H7 (cell line): ENCODE results near the gene CCDC57. TPM values are rescaled to one million over a fixed set of nuclear protein-coding genes. Genes with fewer than 3 reads are reported as not detected.

Experiments
- DNase-seq: peaks from one replicate; pipeline ENCODE4 v3.0.0; 2012
- H3K27me3 ChIP-seq: 2 replicates; pipeline ENCODE4 v1.6.0; 2011; ENCODE audit warnings: mild to moderate bottlenecking, low read length; ENCODE audit not compliant: control insufficient read depth, insufficient read depth
- H3K36me3 ChIP-seq: replicated peaks from 2 replicates; pipeline ENCODE4 v1.5.1; 2011; ENCODE audit warnings: low read length; ENCODE audit not compliant: control insufficient read depth, insufficient read depth
- H3K4me3 ChIP-seq: 2 replicates; pipeline ENCODE4 v1.5.1; 2011; ENCODE audit warnings: low read depth, mild to moderate bottlenecking, control low read depth, low read length, moderate library complexity; ENCODE audit not compliant: insufficient read depth
- total RNA-seq: library from RNA; depleted of rRNA; stranded (reverse); fragments of >200 nt; shearing (Covaris generic); gene quantifications from 2 replicates; pipeline ENCODE4 v1.2.3, GENCODE V29; 2014

Gene CCDC57
- total RNA-seq, 1 experiment from 2014 or later = 3.7 TPM

DNA sequence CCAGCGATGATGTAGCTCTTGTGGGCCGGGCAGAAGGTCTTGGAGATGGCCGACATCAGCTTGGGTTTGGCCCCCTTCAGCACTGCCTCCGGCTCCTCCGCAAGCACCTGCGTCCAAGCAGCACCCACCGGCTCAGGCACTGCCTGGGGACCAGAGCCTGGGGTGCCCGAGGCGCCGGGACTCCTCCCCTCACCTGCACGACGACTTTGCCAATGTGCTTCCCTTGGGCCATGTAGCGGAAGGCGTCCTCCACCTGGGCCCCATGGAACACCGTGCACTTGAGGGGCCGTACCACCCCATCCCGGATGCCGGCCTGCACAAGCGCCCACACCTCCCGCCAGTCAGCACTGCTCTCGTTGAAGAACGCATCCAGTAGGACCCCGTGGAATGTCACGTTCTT, 129.6 kb downstream of the CCDC57 start:
- Histone ChIP-seq H3K4me3 (no peak overlapping the region), H3K27me3 (no peaks in the 10 kb centered on the region), H3K36me3 (peaks cover 38% of the 10 kb centered on the region)
- DNase-seq = no peak

DNA sequence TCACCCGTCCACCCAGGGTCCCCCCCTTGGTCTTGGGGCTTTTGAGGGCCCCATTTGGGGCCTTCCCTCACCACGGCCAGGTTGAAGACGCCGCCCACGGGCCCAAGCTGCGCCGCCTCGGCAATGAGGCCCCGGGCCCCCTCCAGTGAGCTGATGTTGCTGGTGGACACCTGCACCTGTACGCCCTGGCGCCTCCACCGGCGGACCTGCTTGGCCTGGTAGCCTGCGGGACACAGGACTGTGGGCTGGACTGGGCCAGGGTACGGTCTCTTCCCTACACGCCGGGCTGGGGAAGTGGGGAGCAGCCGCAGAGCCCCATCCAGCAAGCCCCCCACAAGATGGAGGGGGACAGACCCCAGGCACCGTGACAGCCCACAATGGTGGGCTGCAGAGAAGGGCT, 130.2 kb downstream of the CCDC57 start:
- Histone ChIP-seq H3K4me3 (no peak overlapping the region), H3K36me3 (peaks cover 37% of the 10 kb centered on the region), H3K27me3 (no peaks in the 10 kb centered on the region)
- no peak for DNase-seq

DNA sequence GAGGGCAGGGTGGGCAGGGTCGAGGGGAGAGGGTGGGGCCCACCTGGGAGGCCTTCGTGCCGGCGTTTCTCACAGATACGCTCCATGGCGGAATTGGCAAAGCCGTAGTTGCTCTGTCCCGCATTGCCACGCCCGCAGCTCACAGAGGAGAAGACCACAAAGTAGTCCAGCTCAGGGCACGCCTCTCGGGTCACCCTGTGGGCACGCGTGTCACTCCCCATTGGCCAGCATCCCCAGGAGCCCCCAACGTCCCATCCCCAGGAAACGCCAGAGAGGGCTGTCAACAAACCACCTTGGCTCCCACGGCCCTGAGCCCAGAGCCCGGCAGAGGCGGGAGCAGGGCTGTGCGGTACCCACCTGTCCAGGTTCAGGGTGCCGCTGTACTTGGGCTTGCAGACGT, 130.7 kb downstream of the CCDC57 start:
- Histone ChIP-seq H3K36me3 (peaks cover 34% of the 10 kb centered on the region), H3K27me3 (no peaks in the 10 kb centered on the region), H3K4me3 (no peak overlapping the region)
- no peak for DNase-seq

DNA sequence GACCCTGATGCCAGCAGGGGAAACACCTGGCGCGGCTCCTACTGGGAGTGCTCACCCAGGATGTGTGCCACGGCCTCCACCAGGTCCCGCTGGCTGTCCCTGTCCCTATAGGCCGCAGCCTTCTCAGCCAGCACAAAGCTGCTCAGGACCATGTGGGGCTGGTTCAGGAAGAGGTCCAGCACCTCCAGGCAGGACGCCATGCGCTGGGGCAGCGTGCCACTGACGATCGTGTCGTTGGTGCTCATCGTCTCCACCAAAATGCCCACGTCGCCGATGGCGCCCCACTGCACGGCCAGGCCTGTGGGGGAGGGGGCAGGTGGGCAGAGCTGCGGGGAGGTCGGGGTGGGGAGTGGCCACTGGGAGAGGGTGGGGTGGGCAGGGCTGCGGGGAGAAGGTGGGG, 131.1 kb downstream of the CCDC57 start:
- Histone ChIP-seq H3K4me3 (no peak overlapping the region), H3K27me3 (no peaks in the 10 kb centered on the region), H3K36me3 (peaks cover 30% of the 10 kb centered on the region)
- DNase-seq = no peak

DNA sequence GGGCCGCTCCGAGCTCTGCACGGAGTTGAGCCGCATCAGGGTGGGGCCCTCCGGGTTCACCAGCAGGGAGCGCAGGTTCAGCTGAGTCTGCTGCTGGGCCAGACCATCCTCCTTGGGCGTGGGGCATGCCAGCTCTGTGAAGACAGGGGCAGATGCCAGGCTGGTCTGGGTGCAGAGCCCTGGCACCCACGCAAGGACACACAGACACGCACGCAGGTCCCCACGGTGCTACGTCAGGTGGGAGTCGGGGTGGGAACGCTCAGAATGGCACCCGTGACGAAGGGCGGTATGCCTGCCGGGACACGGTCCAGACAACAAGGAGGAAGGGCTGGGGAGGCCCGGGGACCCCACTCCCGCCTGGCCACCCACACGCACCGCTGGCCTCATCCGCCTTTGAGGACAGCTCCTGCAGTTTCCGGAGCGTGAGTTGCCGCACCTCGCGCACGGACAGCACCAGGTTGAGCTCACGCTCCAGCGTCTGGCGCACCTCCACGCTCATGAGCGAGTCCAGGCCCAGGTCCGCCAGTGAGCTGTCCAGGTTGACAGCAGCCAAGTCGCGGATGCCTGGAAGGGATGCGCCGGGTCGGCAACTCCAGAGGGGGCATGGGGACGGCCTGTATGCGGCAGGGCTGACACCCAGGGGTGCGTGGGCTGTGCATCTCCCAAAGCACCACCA, 131.7 kb downstream of the CCDC57 start:
- no peaks in the 10 kb centered on the region for H3K27me3 ChIP-seq
- peaks cover 28% of the 10 kb centered on the region for H3K36me3 ChIP-seq
- no peak for DNase-seq
- no peak overlapping the region for H3K4me3 ChIP-seq

DNA sequence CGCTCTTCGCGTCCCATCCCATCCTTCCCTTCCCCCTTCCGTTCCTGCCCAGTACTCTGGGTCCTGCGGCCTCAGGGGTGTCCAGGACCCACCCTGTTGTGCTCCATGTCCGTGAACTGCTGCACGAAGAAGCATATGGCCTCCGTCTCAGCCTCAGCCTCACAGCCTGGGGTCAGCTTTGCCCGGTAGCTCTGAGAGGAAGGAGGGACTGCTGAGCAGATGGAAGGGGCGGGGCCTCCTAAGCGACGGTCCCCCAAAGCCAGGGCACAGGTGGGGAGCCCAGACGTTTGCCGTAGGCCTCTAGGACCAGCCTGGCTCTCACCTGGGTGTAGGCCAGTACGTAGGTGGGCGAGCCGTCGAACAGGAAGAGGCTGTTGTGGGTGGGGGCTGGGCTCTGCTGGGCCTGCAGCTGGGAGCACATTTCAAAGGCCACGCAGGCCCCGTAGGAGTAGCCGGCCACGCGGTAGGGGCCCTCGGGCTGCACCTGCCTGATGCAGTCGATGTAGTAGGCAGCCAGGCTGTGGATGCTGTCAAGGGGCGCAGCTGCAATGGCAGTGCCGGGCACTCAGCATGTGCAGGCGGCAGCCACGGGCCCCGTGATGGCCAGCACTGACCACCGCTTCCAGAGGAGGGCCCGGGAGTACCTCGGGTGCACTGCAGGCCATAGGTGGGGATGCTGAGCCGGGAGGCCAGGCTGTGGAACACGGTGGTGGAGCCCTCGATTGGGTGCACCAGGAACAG, 132.4 kb downstream of the CCDC57 start:
- H3K27me3 ChIP-seq = no peaks in the 10 kb centered on the region
- DNase-seq = no peak
- H3K36me3 ChIP-seq = peaks cover 26% of the 10 kb centered on the region

DNA sequence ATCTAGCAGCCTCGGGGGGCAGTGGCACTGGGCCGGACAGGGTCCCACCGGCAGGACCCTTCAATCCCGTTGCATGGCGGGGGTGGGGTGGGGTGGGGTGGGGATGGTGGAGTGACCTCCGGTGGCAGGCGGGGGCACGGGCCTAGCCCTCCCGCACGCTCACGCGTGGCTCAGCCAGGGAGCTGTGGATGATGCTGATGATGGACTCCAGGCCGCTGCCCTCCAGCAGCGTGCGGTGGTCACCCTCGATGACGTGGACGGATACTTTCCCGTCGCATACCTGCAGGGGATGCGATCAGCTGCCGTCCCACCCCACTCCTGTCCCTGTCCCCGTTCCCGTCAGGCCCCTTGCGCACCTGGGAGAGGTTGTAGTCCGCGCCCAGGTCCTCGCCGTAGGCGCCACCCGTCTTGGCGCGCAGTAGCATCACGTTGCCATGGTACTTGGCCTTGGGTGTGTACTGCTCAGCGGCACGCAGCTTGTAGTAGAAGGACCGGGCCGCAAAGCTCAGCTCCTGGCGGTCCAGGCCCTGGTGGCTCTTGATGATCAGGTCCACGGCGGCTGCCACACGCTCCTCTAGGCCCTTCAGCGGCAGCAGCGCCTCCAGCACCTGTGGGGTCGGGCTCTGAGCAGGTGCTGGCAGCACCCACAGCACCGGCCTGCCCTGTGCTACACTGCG, 133.5 kb downstream of the CCDC57 start:
- Histone ChIP-seq H3K36me3 (peaks cover 22% of the 10 kb centered on the region), H3K27me3 (no peaks in the 10 kb centered on the region), H3K4me3 (no peak overlapping the region)
- no peak for DNase-seq

More for the DNA sequence above, 132.4 kb downstream of the CCDC57 start:
- H3K4me3 ChIP-seq = no peak overlapping the region

DNA sequence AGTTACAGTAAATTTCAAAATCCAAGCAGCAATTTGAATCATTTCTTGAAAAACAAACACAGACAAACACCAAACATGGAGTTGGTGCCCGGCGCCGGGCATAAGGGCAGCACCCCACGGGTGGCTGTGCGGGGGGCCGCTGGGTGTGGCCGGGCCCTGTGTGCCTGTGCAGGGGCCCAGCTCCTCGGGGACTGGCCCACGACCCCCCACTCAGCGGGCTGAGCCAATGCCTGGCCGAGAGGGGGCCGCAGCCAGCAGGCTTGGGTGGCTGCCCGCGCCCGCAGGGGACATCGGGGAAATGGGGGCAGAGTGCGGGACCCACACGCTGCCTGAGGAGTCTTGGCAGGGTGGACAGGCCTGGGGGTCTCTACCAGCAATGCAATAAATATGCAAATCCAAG, 134.2 kb downstream of the CCDC57 start:
- no peak overlapping the region for H3K4me3 ChIP-seq
- no peak for DNase-seq
- no peaks in the 10 kb centered on the region for H3K27me3 ChIP-seq
- peaks cover 20% of the 10 kb centered on the region for H3K36me3 ChIP-seq

DNA sequence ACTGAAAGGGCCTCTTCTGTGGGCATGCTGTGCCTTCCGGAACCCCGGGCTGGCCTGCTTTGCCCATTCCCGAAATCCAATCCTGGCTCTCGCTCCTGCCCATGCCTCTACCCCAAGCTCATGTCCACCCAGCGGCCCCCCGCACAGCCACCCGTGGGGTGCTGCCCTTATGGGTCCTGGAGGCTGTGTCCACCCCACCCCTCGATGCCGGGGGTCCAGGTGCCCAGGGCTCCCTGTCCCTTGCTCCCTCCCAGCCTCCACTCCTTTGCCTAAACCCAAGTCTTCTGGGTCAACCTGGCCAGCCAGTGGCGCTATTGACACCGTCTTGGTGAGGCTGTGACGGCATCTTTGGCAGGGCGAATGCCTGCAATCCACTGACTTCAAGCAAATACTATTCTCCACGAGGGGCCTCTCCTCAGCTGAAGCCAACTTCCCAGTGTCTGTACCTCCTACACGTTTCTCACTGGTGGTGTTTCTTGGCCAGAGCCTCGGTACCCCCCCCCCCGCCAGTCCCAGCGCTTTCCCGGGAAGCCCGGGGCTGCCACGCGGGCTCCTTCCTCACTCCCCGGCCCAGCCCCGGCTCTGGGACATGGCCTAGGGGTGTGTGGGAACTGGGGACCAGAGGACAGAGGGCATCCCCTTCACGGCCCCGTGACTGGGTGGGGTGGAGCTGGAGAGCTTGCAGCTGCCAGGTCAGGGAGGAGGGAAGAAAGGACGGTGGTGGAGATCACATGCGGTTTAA, 134.9 kb downstream of the CCDC57 start:
- DNase-seq = peak; percentile 77
- peaks cover 15% of the 10 kb centered on the region for H3K36me3 ChIP-seq
- H3K4me3 ChIP-seq = no peak overlapping the region
- H3K27me3 ChIP-seq = no peaks in the 10 kb centered on the region

DNA sequence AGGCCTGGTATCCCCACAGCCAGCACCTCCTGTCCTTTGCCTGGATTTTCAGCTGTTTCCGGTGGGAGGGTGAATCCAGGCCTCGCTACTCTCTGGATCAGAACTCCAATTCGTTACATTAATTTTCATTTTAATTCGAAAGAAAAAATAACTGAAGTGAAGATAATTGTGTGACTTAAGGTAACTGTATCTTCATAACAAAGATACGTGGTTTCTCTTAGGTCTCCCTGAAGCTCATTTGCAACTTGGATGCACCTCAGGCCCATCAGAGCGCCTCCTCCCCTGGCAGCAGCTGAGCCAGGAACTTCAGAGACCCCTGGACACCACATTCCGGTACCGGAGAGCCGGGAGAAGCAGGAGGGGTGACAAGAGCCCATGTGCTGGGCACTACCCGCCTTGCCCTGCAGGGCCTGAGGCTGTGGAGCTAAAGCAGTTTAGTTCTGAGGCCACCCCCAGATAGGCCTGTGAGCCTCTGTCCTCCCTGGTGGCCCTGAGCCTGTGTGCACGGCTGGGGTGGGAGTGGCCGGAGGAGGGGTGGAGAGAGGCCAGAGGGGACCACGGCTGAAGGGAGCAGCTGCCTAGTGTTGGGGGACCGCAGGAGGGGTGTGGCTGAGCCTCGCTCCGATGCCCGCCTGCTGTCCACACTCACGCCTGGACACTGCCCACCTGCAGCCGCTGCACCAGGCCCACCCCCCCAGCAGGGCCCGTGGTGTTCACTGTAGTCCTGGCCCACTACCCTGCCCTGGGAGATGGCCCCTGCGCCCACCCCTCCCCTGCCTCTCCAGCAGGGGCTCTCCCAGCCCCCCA, 135.7 kb downstream of the CCDC57 start:
- H3K36me3 ChIP-seq = peaks cover 10% of the 10 kb centered on the region
- H3K4me3 ChIP-seq = no peak overlapping the region
- no peaks in the 10 kb centered on the region for H3K27me3 ChIP-seq
- DNase-seq = peak; percentile 79

DNA sequence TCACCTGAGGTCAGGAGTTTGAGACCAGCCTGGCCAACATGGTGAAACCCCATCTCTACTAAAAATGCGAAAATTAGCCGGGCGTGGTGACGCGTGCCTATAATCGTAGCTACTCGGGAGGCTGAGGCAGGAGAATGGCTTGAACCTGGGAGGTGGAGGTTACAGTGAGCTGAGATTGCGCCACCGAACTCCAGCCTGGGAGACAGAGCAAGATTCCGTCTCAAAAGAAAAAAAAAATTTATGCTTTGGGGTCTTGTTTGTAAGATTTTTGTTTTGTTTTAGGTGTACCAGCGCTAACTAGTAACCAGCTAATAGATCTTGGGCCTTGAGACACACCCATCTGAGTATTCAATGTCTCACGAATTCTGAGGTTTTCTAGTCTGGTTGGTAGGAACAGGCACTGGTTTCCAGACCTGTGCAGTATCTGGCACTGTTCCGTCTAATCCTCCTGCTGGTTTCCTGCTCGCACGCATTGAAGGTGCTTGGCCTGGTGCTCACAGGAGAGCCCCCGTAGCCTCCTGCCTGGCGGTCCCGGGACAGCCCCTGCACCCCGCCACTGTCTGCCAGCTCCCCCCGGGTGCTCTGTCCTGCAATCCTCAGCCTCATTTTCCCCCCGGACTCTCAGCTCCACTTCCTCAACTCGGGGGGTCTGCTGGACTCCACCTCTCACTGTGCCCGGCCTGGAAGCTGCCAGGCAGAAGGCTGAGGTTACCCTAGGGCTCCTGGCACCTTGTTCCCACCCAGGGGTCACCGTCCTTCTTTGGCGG, 136.4 kb downstream of the CCDC57 start:
- Histone ChIP-seq H3K4me3 (no peak overlapping the region), H3K27me3 (no peaks in the 10 kb centered on the region), H3K36me3 (peaks cover 6% of the 10 kb centered on the region)
- DNase-seq = no peak

DNA sequence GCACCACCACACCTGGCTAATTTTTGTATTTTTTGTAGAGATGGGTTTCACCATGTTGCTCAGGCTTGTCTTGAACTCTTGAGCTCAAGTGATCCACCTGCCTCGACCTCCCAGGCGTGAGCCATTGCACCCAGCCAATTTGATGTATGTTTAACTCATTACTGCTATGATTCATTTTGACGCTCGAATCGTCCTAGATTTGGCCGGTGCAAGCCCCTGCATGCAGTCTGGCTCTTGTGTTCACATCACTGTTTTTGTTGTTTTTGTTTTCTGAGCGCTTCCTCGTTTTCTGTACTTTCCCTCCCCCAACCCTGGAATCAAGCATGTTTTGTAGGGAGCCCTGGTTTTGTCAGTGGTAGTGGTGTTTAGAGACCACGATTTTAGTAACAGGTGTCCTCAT, 139.2 kb downstream of the CCDC57 start:
- no peak for DNase-seq
- Histone ChIP-seq H3K36me3 (no peaks in the 10 kb centered on the region), H3K27me3 (no peaks in the 10 kb centered on the region), H3K4me3 (no peak overlapping the region)

DNA sequence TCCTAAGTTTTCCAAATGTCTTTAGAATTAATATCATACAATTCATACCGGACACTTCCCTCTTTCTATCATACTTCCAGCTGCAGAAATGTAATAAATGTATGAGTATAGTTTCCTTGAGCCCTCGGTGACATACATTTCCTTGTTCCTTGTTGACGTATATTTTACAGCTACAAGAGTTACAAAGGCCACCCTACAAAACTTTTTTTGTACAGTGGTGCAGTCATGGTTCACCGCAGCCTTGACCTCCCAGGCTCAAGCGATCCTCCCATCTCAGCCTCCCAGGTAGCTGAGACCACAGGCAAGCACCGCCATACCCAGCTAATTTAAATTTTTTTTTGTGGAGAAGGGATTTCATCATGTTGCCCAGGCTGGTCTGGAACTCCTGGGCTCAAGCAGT, 139.8 kb downstream of the CCDC57 start:
- Histone ChIP-seq H3K27me3 (no peaks in the 10 kb centered on the region), H3K36me3 (no peaks in the 10 kb centered on the region), H3K4me3 (no peak overlapping the region)
- no peak for DNase-seq
